ENCODE data around the gene GDPGP1.
"Not testable (repeated sequence)": the region's sequence is repeated elsewhere in the genome, so short reads cannot be mapped to it uniquely, and the experiment has no call there.

GDPGP1 gene

GRCh38 chr15:90234096-90234988 is at the start of gene GDPGP1:
Gene GDPGP1, plus strand, starts transcription at chr15:90234209. Its CDS starts 6,700 bp downstream, at chr15:90240909.
- DNase-seq = no peak

- DNase-seq = peak; percentile 48
Observed at GRCh38 chr15:90184786-90185704, 49.0 kb upstream of the GDPGP1 start.

GRCh38 chr15:90187257-90187868 is 46.6 kb upstream of the GDPGP1 start:
- no peak for DNase-seq

- not testable (repeated sequence) for DNase-seq
Observed at GRCh38 chr15:90188065-90188464, 45.9 kb upstream of the GDPGP1 start.

GRCh38 chr15:90188914-90189748 is 44.9 kb upstream of the GDPGP1 start:
- DNase-seq = no peak

GRCh38 chr15:90189781-90190467 is 44.1 kb upstream of the GDPGP1 start:
- no peak for DNase-seq

GRCh38 chr15:90190606-90191343 is 43.2 kb upstream of the GDPGP1 start:
- no peak for DNase-seq

GRCh38 chr15:90191344-90191687 is 42.7 kb upstream of the GDPGP1 start:
- DNase-seq = no peak

- DNase-seq = peak; percentile 70
Observed at GRCh38 chr15:90191794-90192509, 42.1 kb upstream of the GDPGP1 start.

- no peak for DNase-seq
Observed at GRCh38 chr15:90192961-90193786, 40.8 kb upstream of the GDPGP1 start.

- DNase-seq = no peak
Observed at GRCh38 chr15:90194655-90195054, 39.4 kb upstream of the GDPGP1 start.

GRCh38 chr15:90200534-90201129 is 33.4 kb upstream of the GDPGP1 start:
- no peak for DNase-seq

- no peak for DNase-seq
Observed at GRCh38 chr15:90201130-90201943, 32.7 kb upstream of the GDPGP1 start, which contains the start of gene SEMA4B. Gene SEMA4B, plus strand, starts transcription at chr15:90201330. Its CDS starts 249 bp downstream, at chr15:90201579.

- DNase-seq = no peak
Observed at GRCh38 chr15:90201944-90202375, 32.0 kb upstream of the GDPGP1 start.

GRCh38 chr15:90202929-90203328 is 31.1 kb upstream of the GDPGP1 start:
- no peak for DNase-seq

- DNase-seq = no peak
Observed at GRCh38 chr15:90203473-90203872, 30.5 kb upstream of the GDPGP1 start.

GRCh38 chr15:90203922-90204321 is 30.1 kb upstream of the GDPGP1 start:
- DNase-seq = no peak

Measured in NCI-H2107 (cell line).